Measurements from ENCODE around the gene FHOD3. TPM values are rescaled to one million over a fixed set of nuclear protein-coding genes. Genes with fewer than 3 reads are reported as not detected.
A peak's percentile ranks its signal among the peaks of the same experiment; 100 is the strongest.

Gene FHOD3
- total and polyA plus RNA-seq, 4 donors: 0.57 to 1.3 (median 1.2) TPM; not detected in 1

DNA sequence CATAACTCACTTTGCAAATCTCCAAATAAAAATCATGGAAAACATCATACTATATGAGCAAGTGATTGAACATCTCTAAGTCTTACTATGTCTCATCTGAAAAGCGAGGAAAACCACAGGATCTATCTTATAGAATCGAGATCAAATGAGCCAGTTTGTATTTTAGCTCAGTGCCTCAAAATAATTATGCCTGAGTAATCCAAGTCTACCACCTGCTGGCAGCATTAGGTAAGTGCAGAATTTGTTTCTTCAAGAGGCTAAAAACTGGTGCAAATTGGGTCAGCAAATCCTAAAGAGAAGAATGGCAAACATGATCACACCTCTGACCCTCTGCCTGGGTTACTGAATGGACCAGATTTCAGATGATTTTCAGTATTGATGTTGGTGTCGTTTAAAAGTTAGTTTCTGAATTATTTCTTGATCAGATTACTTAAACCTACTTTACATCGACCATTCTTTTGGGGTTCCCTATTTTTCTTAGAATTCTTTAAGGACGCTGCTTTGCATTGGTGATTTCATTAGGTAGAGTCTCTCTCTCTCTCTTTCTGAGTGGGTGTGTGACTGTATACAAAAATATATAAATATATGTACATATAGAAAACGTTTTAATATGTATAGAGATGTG is 12.7 kb upstream of the FHOD3 start:
- no peak overlapping the region for H3K4me3 ChIP-seq (ENCODE audit: low read depth in 1 of 3, low read length in 3 of 3)
- no peak for DNase-seq (ENCODE audit: low spot score)
- no peaks in the 10 kb centered on the region for H3K36me3 ChIP-seq (ENCODE audit: control insufficient read depth in 4 of 4, insufficient read depth in 3 of 4, low read depth in 1 of 4, low read length in 3 of 4)
- H3K27ac ChIP-seq (ENCODE audit: low read depth in 1 of 2, low read length in 2 of 2): no peak overlapping the region
- peaks cover 0 to 10% (median 0%) of the 10 kb centered on the region in 4 donors for H3K9me3 ChIP-seq (ENCODE audit: control insufficient read depth in 4 of 4, low read length in 3 of 4)
- H3K9ac ChIP-seq (ENCODE audit: low read depth in 1 of 2, low read length in 2 of 2): no peak overlapping the region
- TF ChIP-seq FOXA1 (IDR thresholded peaks at IDR 0.05): no peak
- no peak for TF ChIP-seq HNF4A (conservative IDR thresholded peaks at IDR 0.05)
- no peak for TF ChIP-seq RXRA (IDR thresholded peaks at IDR 0.05)
- TF ChIP-seq SP1 (IDR thresholded peaks at IDR 0.05): no peak
- TF ChIP-seq, protein P1, sequence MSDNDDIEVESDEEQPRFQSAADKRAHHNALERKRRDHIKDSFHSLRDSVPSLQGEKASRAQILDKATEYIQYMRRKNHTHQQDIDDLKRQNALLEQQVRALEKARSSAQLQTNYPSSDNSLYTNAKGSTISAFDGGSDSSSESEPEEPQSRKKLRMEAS (IDR thresholded peaks at IDR 0.05): no peak
- TF ChIP-seq, protein P2, sequence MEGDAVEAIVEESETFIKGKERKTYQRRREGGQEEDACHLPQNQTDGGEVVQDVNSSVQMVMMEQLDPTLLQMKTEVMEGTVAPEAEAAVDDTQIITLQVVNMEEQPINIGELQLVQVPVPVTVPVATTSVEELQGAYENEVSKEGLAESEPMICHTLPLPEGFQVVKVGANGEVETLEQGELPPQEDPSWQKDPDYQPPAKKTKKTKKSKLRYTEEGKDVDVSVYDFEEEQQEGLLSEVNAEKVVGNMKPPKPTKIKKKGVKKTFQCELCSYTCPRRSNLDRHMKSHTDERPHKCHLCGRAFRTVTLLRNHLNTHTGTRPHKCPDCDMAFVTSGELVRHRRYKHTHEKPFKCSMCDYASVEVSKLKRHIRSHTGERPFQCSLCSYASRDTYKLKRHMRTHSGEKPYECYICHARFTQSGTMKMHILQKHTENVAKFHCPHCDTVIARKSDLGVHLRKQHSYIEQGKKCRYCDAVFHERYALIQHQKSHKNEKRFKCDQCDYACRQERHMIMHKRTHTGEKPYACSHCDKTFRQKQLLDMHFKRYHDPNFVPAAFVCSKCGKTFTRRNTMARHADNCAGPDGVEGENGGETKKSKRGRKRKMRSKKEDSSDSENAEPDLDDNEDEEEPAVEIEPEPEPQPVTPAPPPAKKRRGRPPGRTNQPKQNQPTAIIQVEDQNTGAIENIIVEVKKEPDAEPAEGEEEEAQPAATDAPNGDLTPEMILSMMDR (IDR thresholded peaks at IDR 0.05; ENCODE audit: low read depth, low read length, missing input control): peak; percentile 91
- TF ChIP-seq RAD21 (IDR thresholded peaks at IDR 0.05): peak; percentile 99
- no peak for TF ChIP-seq FOXA2 (IDR thresholded peaks at IDR 0.05)
- no peak for TF ChIP-seq JUND (IDR thresholded peaks at IDR 0.05)
- TF ChIP-seq HNF4G (IDR thresholded peaks at IDR 0.05): no peak
- TF ChIP-seq, protein P3, sequence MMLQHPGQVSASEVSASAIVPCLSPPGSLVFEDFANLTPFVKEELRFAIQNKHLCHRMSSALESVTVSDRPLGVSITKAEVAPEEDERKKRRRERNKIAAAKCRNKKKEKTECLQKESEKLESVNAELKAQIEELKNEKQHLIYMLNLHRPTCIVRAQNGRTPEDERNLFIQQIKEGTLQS (IDR thresholded peaks at IDR 0.05): no peak
- TF ChIP-seq EGR1 (IDR thresholded peaks at IDR 0.05; ENCODE audit: low read depth in 2 of 2): no peak
- TF ChIP-seq, protein P4, sequence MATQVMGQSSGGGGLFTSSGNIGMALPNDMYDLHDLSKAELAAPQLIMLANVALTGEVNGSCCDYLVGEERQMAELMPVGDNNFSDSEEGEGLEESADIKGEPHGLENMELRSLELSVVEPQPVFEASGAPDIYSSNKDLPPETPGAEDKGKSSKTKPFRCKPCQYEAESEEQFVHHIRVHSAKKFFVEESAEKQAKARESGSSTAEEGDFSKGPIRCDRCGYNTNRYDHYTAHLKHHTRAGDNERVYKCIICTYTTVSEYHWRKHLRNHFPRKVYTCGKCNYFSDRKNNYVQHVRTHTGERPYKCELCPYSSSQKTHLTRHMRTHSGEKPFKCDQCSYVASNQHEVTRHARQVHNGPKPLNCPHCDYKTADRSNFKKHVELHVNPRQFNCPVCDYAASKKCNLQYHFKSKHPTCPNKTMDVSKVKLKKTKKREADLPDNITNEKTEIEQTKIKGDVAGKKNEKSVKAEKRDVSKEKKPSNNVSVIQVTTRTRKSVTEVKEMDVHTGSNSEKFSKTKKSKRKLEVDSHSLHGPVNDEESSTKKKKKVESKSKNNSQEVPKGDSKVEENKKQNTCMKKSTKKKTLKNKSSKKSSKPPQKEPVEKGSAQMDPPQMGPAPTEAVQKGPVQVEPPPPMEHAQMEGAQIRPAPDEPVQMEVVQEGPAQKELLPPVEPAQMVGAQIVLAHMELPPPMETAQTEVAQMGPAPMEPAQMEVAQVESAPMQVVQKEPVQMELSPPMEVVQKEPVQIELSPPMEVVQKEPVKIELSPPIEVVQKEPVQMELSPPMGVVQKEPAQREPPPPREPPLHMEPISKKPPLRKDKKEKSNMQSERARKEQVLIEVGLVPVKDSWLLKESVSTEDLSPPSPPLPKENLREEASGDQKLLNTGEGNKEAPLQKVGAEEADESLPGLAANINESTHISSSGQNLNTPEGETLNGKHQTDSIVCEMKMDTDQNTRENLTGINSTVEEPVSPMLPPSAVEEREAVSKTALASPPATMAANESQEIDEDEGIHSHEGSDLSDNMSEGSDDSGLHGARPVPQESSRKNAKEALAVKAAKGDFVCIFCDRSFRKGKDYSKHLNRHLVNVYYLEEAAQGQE (IDR thresholded peaks at IDR 0.05): no peak
- no peak for TF ChIP-seq NR2F2 (IDR thresholded peaks at IDR 0.05)
- TF ChIP-seq GABPA (IDR thresholded peaks at IDR 0.05 in 1 of 2, conservative IDR thresholded peaks at IDR 0.05 in 1 of 2): no peak
- H3K27me3 ChIP-seq (ENCODE audit: control insufficient read depth in 4 of 4, insufficient read depth in 4 of 4, low read length in 3 of 4): peaks cover 0 to 3% (median 0%) of the 10 kb centered on the region in 4 donors
- 29% methylated on average over 6 of the region's 6 CpGs for WGBS
- peaks cover 0 to 3% (median 0%) of the 10 kb centered on the region in 4 donors for H3K4me1 ChIP-seq (ENCODE audit: control insufficient read depth in 4 of 4, insufficient read depth in 4 of 4, low read length in 3 of 4)

DNA sequence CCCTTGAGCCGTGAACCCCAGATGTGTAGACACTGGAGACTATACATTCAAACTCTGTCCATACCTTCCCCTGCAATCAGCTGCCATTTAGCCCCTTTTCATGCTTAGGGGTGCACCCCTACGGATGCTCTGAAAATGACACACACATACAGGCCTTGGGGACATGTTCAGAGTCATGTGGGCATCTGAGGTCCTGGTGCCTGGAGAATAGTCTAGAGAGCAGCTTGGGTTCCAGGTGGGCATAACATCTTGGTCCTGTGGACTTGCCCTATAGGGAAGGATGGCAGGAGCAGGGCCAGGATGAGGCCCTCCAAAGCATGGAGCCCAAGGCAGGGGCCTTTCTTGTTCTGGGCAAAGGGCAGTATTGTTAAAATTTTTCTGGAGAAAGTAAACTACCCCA is 9.9 kb upstream of the FHOD3 start:
- WGBS: 85% methylated on average over 2 of the region's 2 CpGs
- TF ChIP-seq, protein P1 (IDR thresholded peaks at IDR 0.05): no peak
- TF ChIP-seq, protein P5, sequence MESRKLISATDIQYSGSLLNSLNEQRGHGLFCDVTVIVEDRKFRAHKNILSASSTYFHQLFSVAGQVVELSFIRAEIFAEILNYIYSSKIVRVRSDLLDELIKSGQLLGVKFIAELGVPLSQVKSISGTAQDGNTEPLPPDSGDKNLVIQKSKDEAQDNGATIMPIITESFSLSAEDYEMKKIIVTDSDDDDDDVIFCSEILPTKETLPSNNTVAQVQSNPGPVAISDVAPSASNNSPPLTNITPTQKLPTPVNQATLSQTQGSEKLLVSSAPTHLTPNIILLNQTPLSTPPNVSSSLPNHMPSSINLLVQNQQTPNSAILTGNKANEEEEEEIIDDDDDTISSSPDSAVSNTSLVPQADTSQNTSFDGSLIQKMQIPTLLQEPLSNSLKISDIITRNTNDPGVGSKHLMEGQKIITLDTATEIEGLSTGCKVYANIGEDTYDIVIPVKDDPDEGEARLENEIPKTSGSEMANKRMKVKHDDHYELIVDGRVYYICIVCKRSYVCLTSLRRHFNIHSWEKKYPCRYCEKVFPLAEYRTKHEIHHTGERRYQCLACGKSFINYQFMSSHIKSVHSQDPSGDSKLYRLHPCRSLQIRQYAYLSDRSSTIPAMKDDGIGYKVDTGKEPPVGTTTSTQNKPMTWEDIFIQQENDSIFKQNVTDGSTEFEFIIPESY (IDR thresholded peaks at IDR 0.05): no peak
- TF ChIP-seq GABPA (IDR thresholded peaks at IDR 0.05 in 1 of 2, conservative IDR thresholded peaks at IDR 0.05 in 1 of 2): no peak
- TF ChIP-seq, protein P2 (IDR thresholded peaks at IDR 0.05; ENCODE audit: low read depth, low read length, missing input control): no peak
- no peak for TF ChIP-seq SP1 (IDR thresholded peaks at IDR 0.05)
- TF ChIP-seq TAF1 (conservative IDR thresholded peaks at IDR 0.05): no peak
- TF ChIP-seq, protein P3 (IDR thresholded peaks at IDR 0.05): no peak
- Histone ChIP-seq H3K9me3 (ENCODE audit: control insufficient read depth in 4 of 4, low read length in 3 of 4) (peaks cover 0 to 10% (median 0%) of the 10 kb centered on the region in 4 donors), H3K36me3 (ENCODE audit: control insufficient read depth in 4 of 4, insufficient read depth in 3 of 4, low read depth in 1 of 4, low read length in 3 of 4) (no peaks in the 10 kb centered on the region), H3K4me3 (ENCODE audit: low read depth in 1 of 3, low read length in 3 of 3) (no peak overlapping the region), H3K4me1 (ENCODE audit: control insufficient read depth in 4 of 4, insufficient read depth in 4 of 4, low read length in 3 of 4) (peaks cover 0 to 3% (median 0%) of the 10 kb centered on the region in 4 donors), H3K27me3 (ENCODE audit: control insufficient read depth in 4 of 4, insufficient read depth in 4 of 4, low read length in 3 of 4) (peaks cover 0 to 3% (median 0%) of the 10 kb centered on the region in 4 donors), H3K9ac (ENCODE audit: low read depth in 1 of 2, low read length in 2 of 2) (no peak overlapping the region), H3K27ac (ENCODE audit: low read depth in 1 of 2, low read length in 2 of 2) (no peak overlapping the region)
- no peak for DNase-seq (ENCODE audit: low spot score)
